IMR-90 (cell line): ENCODE measurements around the gene LHPP. TPM values are rescaled to one million over a fixed set of nuclear protein-coding genes. Genes with fewer than 3 reads are reported as not detected.

Experiments used
- ATAC-seq: fragments of 200-7000 bp; cut with Tn5 transposase; 2 replicates; pipeline ENCODE4 v1.9.1; 2020; ENCODE audit warnings: low read depth, mild to moderate bottlenecking, moderate library complexity
- BruUV-seq: library from RNA; stranded (reverse); fragments of 400-500 nt; replicated peaks from 2 replicates; lab custom pipeline; 2021; lab: Mats Ljungman, UMichigan
- CTCF ChIA-PET: fragments of 300-600 bp; formaldehyde crosslinking; extraction: SDS; loops from one replicate; lab custom pipeline; 2021; ENCODE audit warnings: antibody characterized with exemption; lab: Yijun Ruan, JAX
- POLR2A ChIA-PET: fragments of 300-600 bp; sonication (Branson Sonifier 250); formaldehyde crosslinking; loops from one replicate; lab custom pipeline; 2022; ENCODE audit warnings: antibody characterized with exemption; ENCODE audit not compliant: unreplicated experiment; lab: Charles Lee
- DNase-seq: peaks from one replicate; pipeline ENCODE4 v3.0.0; 2013
- H2AFZ ChIP-seq: replicated peaks from 2 replicates; pipeline ENCODE3; 2013; ENCODE audit warnings: low read length, mild to moderate bottlenecking; ENCODE audit not compliant: poor library complexity
- H2AK5ac ChIP-seq: 2 replicates; pipeline ENCODE4 v1.6.1; 2013; ENCODE audit warnings: low read depth, low read length, inconsistent platforms
- H2AK9ac ChIP-seq: replicated peaks from 2 replicates; pipeline ENCODE3; 2013; ENCODE audit warnings: mild to moderate bottlenecking, low read depth, low read length, moderate library complexity; ENCODE audit not compliant: poor library complexity
- H2BK120ac ChIP-seq: 2 replicates; pipeline ENCODE4 v1.6.1; 2013; ENCODE audit warnings: low read depth, low read length, inconsistent platforms
- H2BK15ac ChIP-seq: 3 replicates; pipeline ENCODE4 v1.6.1; 2013; ENCODE audit warnings: low read depth, low read length, inconsistent platforms
- H2BK20ac ChIP-seq: 2 replicates; pipeline ENCODE4 v1.6.1; 2013; ENCODE audit warnings: low read depth, mild to moderate bottlenecking, inconsistent platforms, low read length, moderate library complexity
- H2BK5ac ChIP-seq: 2 replicates; pipeline ENCODE4 v1.6.1; 2013; ENCODE audit warnings: mild to moderate bottlenecking, low read depth, low read length, inconsistent platforms; ENCODE audit not compliant: poor library complexity, severe bottlenecking
- H3K14ac ChIP-seq: replicated peaks from 2 replicates; pipeline ENCODE4 v1.6.1; 2013; ENCODE audit warnings: low read depth, low read length, inconsistent platforms
- H3K18ac ChIP-seq: 2 replicates; pipeline ENCODE4 v1.6.1; 2013; ENCODE audit warnings: low read depth, low read length, control low read depth
- H3K23ac ChIP-seq: 2 replicates; pipeline ENCODE4 v1.6.1; 2013; ENCODE audit warnings: low read depth, low read length, inconsistent platforms
- H3K27ac ChIP-seq: 2 replicates; pipeline ENCODE4 v1.5.1; 2013; ENCODE audit warnings: mild to moderate bottlenecking, control low read depth, low read length; ENCODE audit not compliant: insufficient read depth
- H3K27me3 ChIP-seq: 2 replicates; pipeline ENCODE4 v1.6.1; 2013; ENCODE audit warnings: low read length; ENCODE audit not compliant: control insufficient read depth, insufficient read depth
- H3K36me3 ChIP-seq: 2 replicates; pipeline ENCODE4 v1.6.1; 2013; ENCODE audit warnings: low read length, mixed read lengths; ENCODE audit not compliant: control insufficient read depth, insufficient read depth
- H3K4ac ChIP-seq: 2 replicates; pipeline ENCODE4 v1.6.1; 2013; ENCODE audit warnings: low read depth, low read length, inconsistent platforms
- H3K4me1 ChIP-seq: 2 replicates; pipeline ENCODE4 v1.6.1; 2013; ENCODE audit warnings: low read length, mixed read lengths; ENCODE audit not compliant: control insufficient read depth, insufficient read depth
- H3K4me2 ChIP-seq: 2 replicates; pipeline ENCODE4 v1.6.1; 2013; ENCODE audit warnings: low read depth, mild to moderate bottlenecking, control low read depth, low read length, moderate library complexity
- H3K4me3 ChIP-seq: 2 replicates; pipeline ENCODE4 v1.5.1; 2013; ENCODE audit warnings: low read depth, mild to moderate bottlenecking, control low read depth, low read length, moderate library complexity; ENCODE audit not compliant: insufficient read depth
- H3K56ac ChIP-seq: 2 replicates; pipeline ENCODE4 v1.6.1; 2013; ENCODE audit warnings: low read length, inconsistent platforms; ENCODE audit not compliant: insufficient read depth; ENCODE audit errors: extremely low read depth
- H3K79me1 ChIP-seq, 2 experiments: 2 replicates each; pipeline ENCODE4 v1.6.1; 2013; ENCODE audit warnings: low read length in 2 of 2, inconsistent platforms in 1 of 2, low read depth in 1 of 2
- H3K9ac ChIP-seq: 2 replicates; pipeline ENCODE4 v1.6.1; 2013; ENCODE audit warnings: low read depth, low read length, control low read depth
- H3K9me1 ChIP-seq: 2 replicates; pipeline ENCODE4 v1.6.1; 2013; ENCODE audit warnings: low read length, inconsistent platforms; ENCODE audit not compliant: insufficient read depth
- H3K9me3 ChIP-seq: 2 replicates; pipeline ENCODE4 v1.6.1; 2013; ENCODE audit warnings: low read length; ENCODE audit not compliant: control insufficient read depth, insufficient read depth
- H4K20me1 ChIP-seq: 2 replicates; pipeline ENCODE4 v1.6.1; 2013; ENCODE audit warnings: low read length, inconsistent platforms; ENCODE audit not compliant: insufficient read depth
- H4K5ac ChIP-seq: 2 replicates; pipeline ENCODE4 v1.6.1; 2013; ENCODE audit warnings: mild to moderate bottlenecking, low read depth, low read length, control low read depth
- H4K8ac ChIP-seq, 2 experiments: 2 replicates each; pipeline ENCODE4 v1.6.1; 2013; ENCODE audit warnings: low read depth in 2 of 2, low read length in 2 of 2, control low read depth in 1 of 2, inconsistent platforms in 1 of 2
- H4K91ac ChIP-seq: 2 replicates; pipeline ENCODE4 v1.6.1; 2013; ENCODE audit warnings: low read depth, low read length, inconsistent platforms; ENCODE audit not compliant: insufficient read depth
- BHLHE40 ChIP-seq: fragments of 150-350 bp; IDR thresholded peaks from 2 replicates; pipeline ENCODE4 v1.6.1; 2016; ENCODE audit warnings: mild to moderate bottlenecking, low read depth, low read length
- CEBPB ChIP-seq: IDR thresholded peaks from 2 replicates; pipeline ENCODE4 v1.6.1; 2012; ENCODE audit warnings: low read depth, low read length, improper control_type of control experiment
- CTCF ChIP-seq: conservative IDR thresholded peaks from 2 replicates; pipeline ENCODE4 v1.5.1; 2012; ENCODE audit warnings: mild to moderate bottlenecking, low read depth, low read length, improper control_type of control experiment
- ELK1 ChIP-seq: fragments of 150-350 bp; IDR thresholded peaks from 2 replicates; pipeline ENCODE4 v1.6.1; 2016; ENCODE audit warnings: low read depth, mild to moderate bottlenecking, low read length, moderate library complexity, borderline replicate concordance
- FOS ChIP-seq: fragments of 150-350 bp; IDR thresholded peaks from 2 replicates; pipeline ENCODE4 v1.6.1; 2016; ENCODE audit warnings: low read depth, low read length
- MAFK ChIP-seq: IDR thresholded peaks from 2 replicates; pipeline ENCODE4 v1.6.1; 2012; ENCODE audit warnings: low read depth, low read length, improper control_type of control experiment
- MAZ ChIP-seq: IDR thresholded peaks from 2 replicates; pipeline ENCODE4 v1.6.1; 2012; ENCODE audit warnings: low read depth, mild to moderate bottlenecking, low read length, improper control_type of control experiment, moderate library complexity, borderline replicate concordance
- MXI1 ChIP-seq: IDR thresholded peaks from 2 replicates; pipeline ENCODE4 v1.6.1; 2012; ENCODE audit warnings: low read depth, mild to moderate bottlenecking, low read length, moderate library complexity, borderline replicate concordance
- NFE2L2 ChIP-seq: fragments of 150-350 bp; IDR thresholded peaks from 2 replicates; pipeline ENCODE4 v1.6.1; 2016; ENCODE audit warnings: low read depth, mild to moderate bottlenecking, low read length
- POLR2A ChIP-seq: IDR thresholded peaks from 2 replicates; pipeline ENCODE4 v1.6.1; 2012; ENCODE audit warnings: mild to moderate bottlenecking, low read depth, low read length
- RAD21 ChIP-seq: IDR thresholded peaks from 2 replicates; pipeline ENCODE4 v1.6.1; 2012; ENCODE audit warnings: low read length, improper control_type of control experiment
- RCOR1 ChIP-seq: IDR thresholded peaks from 2 replicates; pipeline ENCODE4 v1.6.1; 2012; ENCODE audit warnings: mild to moderate bottlenecking, low read length, improper control_type of control experiment; ENCODE audit not compliant: insufficient replicate concordance
- RFX5 ChIP-seq: IDR thresholded peaks from 2 replicates; pipeline ENCODE4 v1.8.0; 2012; ENCODE audit warnings: low read depth, mild to moderate bottlenecking, low read length, moderate library complexity
- SMC3 ChIP-seq: fragments of 150-350 bp; IDR thresholded peaks from 2 replicates; pipeline ENCODE4 v1.6.1; 2016; ENCODE audit warnings: low read depth, mild to moderate bottlenecking, antibody characterized with exemption, low read length, moderate library complexity
- USF2 ChIP-seq: fragments of 150-350 bp; IDR thresholded peaks from 2 replicates; pipeline ENCODE4 v1.6.1; 2017; ENCODE audit warnings: mild to moderate bottlenecking, antibody characterized with exemption, low read length, low read depth
- WGBS, 2 experiments: methylation state at CpG; one replicate each; pipeline versions ENCODE4 v1.1.5 to v1.1.7; 2013; ENCODE audit warnings: missing lambda C conversion rate in 2 of 2; ENCODE audit not compliant: insufficient read length in 1 of 2; ENCODE audit errors: extremely low coverage in 2 of 2; 5-methylcytosine and 5-hydroxymethylcytosine counted together
- dilution Hi-C: fragments of 300-500 bp; cut with HindIII; formaldehyde crosslinking; loops from one replicate; pipeline ENCODE4 v1.14.3; 2018; ENCODE audit warnings: low sequenced_read_pairs; ENCODE audit not compliant: unreplicated experiment
- in situ Hi-C: fragments of 300-500 bp; cut with MboI; formaldehyde crosslinking; loops from 3 replicates; pipeline ENCODE4 v1.14.3; 2019; ENCODE audit warnings: low sequenced_read_pairs, inconsistent platforms, mixed read lengths
- intact Hi-C: fragments of 100-400 bp; cut with micrococcal nuclease; formaldehyde crosslinking; loops from 2 replicates; pipeline ENCODE4 v1.10.0; 2022
- polyA plus RNA-seq, 3 experiments: library from polyadenylated mRNA; depleted of rRNA; stranded (reverse); fragments of >200 nt; gene quantifications; 2 replicates each; pipeline ENCODE4 v1.2.3, GENCODE V29; 2012; ENCODE audit warnings: low replicate concordance in 1 of 3
- total RNA-seq: library from RNA; depleted of rRNA; stranded (reverse); fragments of >200 nt; gene quantifications from 2 replicates; pipeline ENCODE4 v1.2.3, GENCODE V29; 2012

LHPP gene
- total and polyA plus RNA-seq, 2 of the 4 experiments (the other 2 are of a cell fraction): 2.7 to 8.3 TPM

GRCh38 chr10:124532788-124533187 is 71.2 kb downstream of the LHPP start:
- no peaks in the 10 kb centered on the region for H3K79me1 ChIP-seq
- H4K8ac ChIP-seq: no peak overlapping the region
- no peaks in the 10 kb centered on the region for H3K27me3 ChIP-seq
- H2AK5ac ChIP-seq: no peak overlapping the region
- DNase-seq (no peak), ATAC-seq (no peak)
- no peak overlapping the region for H2BK120ac ChIP-seq
- H3K27ac ChIP-seq: no peak overlapping the region
- dilution Hi-C loops (no loop called here), in situ Hi-C loops (loop anchor here (25.0 kb wide), 1 partner anchor 455 kb away; no protein-coding TSS in a partner anchor), intact Hi-C loops (loop anchor here (5.0 to 10.0 kb wide), 2 partner anchors 260 to 452 kb away; partner anchors contain the start of gene EEF1AKMT2)
- H3K4me2 ChIP-seq: no peak overlapping the region
- no peak overlapping the region for H3K18ac ChIP-seq
- ChIA-PET POLR2A (no interaction called here), CTCF (no interaction called here)
- H3K36me3 ChIP-seq: no peaks in the 10 kb centered on the region
- no TSS peak for BruUV-seq
- H3K4me3 ChIP-seq: no peak overlapping the region
- H4K20me1 ChIP-seq: no peaks in the 10 kb centered on the region
- H2AFZ ChIP-seq: no peak overlapping the region
- H3K14ac ChIP-seq: no peak overlapping the region
- no peak for TF ChIP-seq NFE2L2
- no peak for TF ChIP-seq RCOR1
- no peak for TF ChIP-seq POLR2A
- no peak for TF ChIP-seq SMC3
- TF ChIP-seq USF2: no peak
- no peak for TF ChIP-seq MXI1
- TF ChIP-seq CTCF: no peak
- TF ChIP-seq CEBPB: no peak
- no peak for TF ChIP-seq FOS
- TF ChIP-seq ELK1: no peak
- no peak for TF ChIP-seq MAFK
- TF ChIP-seq MAZ: no peak
- TF ChIP-seq RFX5: no peak
- no peak for TF ChIP-seq RAD21
- no peak for TF ChIP-seq BHLHE40
- H3K9me3 ChIP-seq: no peaks in the 10 kb centered on the region
- no peak overlapping the region for H3K23ac ChIP-seq
- no peak overlapping the region for H2BK20ac ChIP-seq
- H4K91ac ChIP-seq: no peak overlapping the region
- H3K9ac ChIP-seq: no peak overlapping the region
- WGBS, 2 experiments: no CpG with 5 or more reads among the region's 3 CpGs
- H3K9me1 ChIP-seq: no peaks in the 10 kb centered on the region
- H2BK15ac ChIP-seq: no peak overlapping the region
- no peak overlapping the region for H3K4ac ChIP-seq
- H2BK5ac ChIP-seq: no peak overlapping the region
- H2AK9ac ChIP-seq: no peak overlapping the region
- H3K56ac ChIP-seq: no peak overlapping the region
- H4K5ac ChIP-seq: no peak overlapping the region
- H3K4me1 ChIP-seq: no peaks in the 10 kb centered on the region
